Caco-2 (cell line): ENCODE measurements around the gene FGF7. TPM values are rescaled to one million over a fixed set of nuclear protein-coding genes. Genes with fewer than 3 reads are reported as not detected.

Source experiments
- BruUV-seq: library from RNA; stranded (reverse); fragments of 400-500 nt; replicated peaks from 2 replicates; lab custom pipeline; 2021; lab: Mats Ljungman, UMichigan
- CTCF ChIA-PET: fragments of 300-600 bp; sonication (Branson Sonifier 250); formaldehyde crosslinking; loops from one replicate; lab custom pipeline; 2022; ENCODE audit warnings: antibody characterized with exemption; lab: Charles Lee
- POLR2A ChIA-PET: fragments of 300-600 bp; sonication (Branson Sonifier 250); formaldehyde crosslinking; loops from one replicate; lab custom pipeline; 2022; ENCODE audit warnings: antibody characterized with exemption; lab: Charles Lee
- DNase-seq, 2 experiments: peaks; one replicate each; pipeline versions ENCODE4 v3.0.0 to v3.0.0-alpha.2; 2020 to 2022
- H3K27me3 ChIP-seq: replicated peaks from 2 replicates; pipeline ENCODE4 v1.6.0; 2011; ENCODE audit warnings: low read length; ENCODE audit not compliant: control insufficient read depth, insufficient read depth
- H3K36me3 ChIP-seq: 2 replicates; pipeline ENCODE4 v1.5.1; 2011; ENCODE audit warnings: low read length; ENCODE audit not compliant: control insufficient read depth, insufficient read depth
- H3K4me1 ChIP-seq: fragments of 250-450 bp; sonication (Bioruptor Pico); 2 replicates; pipeline ENCODE4 v1.5.1; 2020; ENCODE audit warnings: mild to moderate bottlenecking
- H3K4me3 ChIP-seq: 2 replicates; pipeline ENCODE4 v1.5.1; 2011; ENCODE audit warnings: low read depth, mild to moderate bottlenecking, control low read depth, low read length
- H3K9me3 ChIP-seq: fragments of 250-450 bp; sonication (Bioruptor Pico); 2 replicates; pipeline ENCODE4 v1.5.1; 2020; ENCODE audit warnings: mild to moderate bottlenecking, moderate library complexity
- H3K27ac Mint-ChIP-seq: one replicate; pipeline ENCODE4 v1.8.0; 2022; ENCODE audit warnings: mixed read lengths; ENCODE audit not compliant: unreplicated experiment
- H3K27me3 Mint-ChIP-seq: one replicate; pipeline ENCODE4 v1.8.0; 2022; ENCODE audit warnings: mixed read lengths; ENCODE audit not compliant: insufficient read depth, unreplicated experiment
- H3K36me3 Mint-ChIP-seq: one replicate; pipeline ENCODE4 v1.8.0; 2022; ENCODE audit warnings: mild to moderate bottlenecking, mixed read lengths; ENCODE audit not compliant: insufficient read depth, unreplicated experiment
- H3K4me1 Mint-ChIP-seq: one replicate; pipeline ENCODE4 v1.8.0; 2022; ENCODE audit warnings: low read depth, mixed read lengths; ENCODE audit not compliant: unreplicated experiment
- H3K4me3 Mint-ChIP-seq: one replicate; pipeline ENCODE4 v1.8.0; 2022; ENCODE audit warnings: mild to moderate bottlenecking, moderate library complexity, mixed read lengths; ENCODE audit not compliant: unreplicated experiment
- H3K9me3 Mint-ChIP-seq: one replicate; pipeline ENCODE4 v1.8.0; 2022; ENCODE audit warnings: mixed read lengths; ENCODE audit not compliant: unreplicated experiment
- CTCF ChIP-seq, 2 experiments: fragments of 200-600 bp in 1 of 2; IDR thresholded peaks; 1 replicate in 1 of 2; 2 replicates in 1 of 2; pipeline versions ENCODE4 v1.5.1 to v1.8.0; 2011 to 2022; ENCODE audit warnings: antibody characterized with exemption in 1 of 2, control low read depth in 1 of 2, inconsistent platforms in 1 of 2, low read depth in 1 of 2, low read length in 1 of 2, mild to moderate bottlenecking in 1 of 2, moderate library complexity in 1 of 2; ENCODE audit not compliant: insufficient read depth in 1 of 2, severe bottlenecking in 1 of 2, unreplicated experiment in 1 of 2
- intact Hi-C: fragments of 100-400 bp; cut with micrococcal nuclease; formaldehyde crosslinking; loops from one replicate; pipeline ENCODE4 v1.10.0; 2022; ENCODE audit not compliant: unreplicated experiment
- total RNA-seq: library from RNA; stranded (reverse); gene quantifications from 2 replicates; pipeline ENCODE4 v1.2.3, GENCODE V29; 2022

The FGF7 gene
- total RNA-seq, 1 experiment from 2014 or later = 0.18 TPM

- Histone ChIP-seq H3K9me3 (no peaks in the 10 kb centered on the region), H3K4me1 (no peaks in the 10 kb centered on the region), H3K4me3 (no peak overlapping the region), H3K27me3 (no peaks in the 10 kb centered on the region), H3K36me3 (no peaks in the 10 kb centered on the region)
- Mint-ChIP-seq H3K4me1 (peaks cover 7% of the 10 kb centered on the region), H3K27ac (no peak overlapping the region), H3K27me3 (peaks cover 6% of the 10 kb centered on the region), H3K4me3 (peak overlapping the region; percentile 52), H3K36me3 (peaks cover 6% of the 10 kb centered on the region), H3K9me3 (no peaks in the 10 kb centered on the region)
- POLR2A ChIA-PET = no interaction called here
- BruUV-seq = no TSS peak
- DNase-seq = peak in 1 of 2 experiments; percentile 45
- intact Hi-C loops = loop anchor here (1.0 to 5.0 kb wide), 2 partner anchors 187 to 560 kb away; no protein-coding TSS in a partner anchor
- CTCF ChIA-PET = interaction anchor here (0.8 to 2.5 kb wide), 3 partner anchors 186 to 195 kb away, joined by 3 to 20 read pairs (median 4); no protein-coding TSS in a partner anchor
- TF ChIP-seq CTCF (IDR thresholded peaks at IDR 0.05; ENCODE audit: insufficient read depth in 1 of 2, low read depth in 1 of 2, low read length in 1 of 2, severe bottlenecking in 1 of 2, unreplicated experiment in 1 of 2) = peak; percentile 60 to 65
Observed at GRCh38 chr15:49421991-49422390, 1.1 kb upstream of the FGF7 start.

GRCh38 chr15:49423901-49424550, 984 bp downstream of the FGF7 start:
- DNase-seq = no peak
- Mint-ChIP-seq H3K27me3 (peaks cover 4% of the 10 kb centered on the region), H3K36me3 (peaks cover 6% of the 10 kb centered on the region), H3K27ac (no peak overlapping the region), H3K4me3 (no peak overlapping the region), H3K4me1 (peaks cover 7% of the 10 kb centered on the region), H3K9me3 (no peaks in the 10 kb centered on the region)
- ChIA-PET POLR2A (no interaction called here), CTCF (no interaction called here)
- no peak for TF ChIP-seq CTCF (IDR thresholded peaks at IDR 0.05; ENCODE audit: insufficient read depth in 1 of 2, low read depth in 1 of 2, low read length in 1 of 2, severe bottlenecking in 1 of 2, unreplicated experiment in 1 of 2)
- Histone ChIP-seq H3K4me3 (no peak overlapping the region), H3K4me1 (no peaks in the 10 kb centered on the region), H3K9me3 (no peaks in the 10 kb centered on the region), H3K36me3 (no peaks in the 10 kb centered on the region), H3K27me3 (no peaks in the 10 kb centered on the region)
- intact Hi-C loops = loop anchor here (5.0 kb wide), 1 partner anchor 562 kb away; no protein-coding TSS in a partner anchor
- no TSS peak for BruUV-seq

- ChIA-PET POLR2A (no interaction called here), CTCF (no interaction called here)
- Mint-ChIP-seq H3K27me3 (peaks cover 4% of the 10 kb centered on the region), H3K4me3 (no peak overlapping the region), H3K27ac (no peak overlapping the region), H3K9me3 (no peaks in the 10 kb centered on the region), H3K4me1 (peaks cover 7% of the 10 kb centered on the region), H3K36me3 (peaks cover 6% of the 10 kb centered on the region)
- TF ChIP-seq CTCF (IDR thresholded peaks at IDR 0.05; ENCODE audit: insufficient read depth in 1 of 2, low read depth in 1 of 2, low read length in 1 of 2, severe bottlenecking in 1 of 2, unreplicated experiment in 1 of 2) = no peak
- no TSS peak for BruUV-seq
- H3K4me1 ChIP-seq = no peaks in the 10 kb centered on the region
- no peak for DNase-seq
- H3K36me3 ChIP-seq = no peaks in the 10 kb centered on the region
- no peaks in the 10 kb centered on the region for H3K9me3 ChIP-seq
- intact Hi-C loops = loop anchor here (5.0 kb wide), 1 partner anchor 563 kb away; no protein-coding TSS in a partner anchor
- no peak overlapping the region for H3K4me3 ChIP-seq
- H3K27me3 ChIP-seq = no peaks in the 10 kb centered on the region
Observed at GRCh38 chr15:49424954-49425353, 1.9 kb downstream of the FGF7 start.
